Ramos (cell line): Measurements from ENCODE around the gene MNAT1.
"Not testable (repeated sequence)": the region's sequence is repeated elsewhere in the genome, so short reads cannot be mapped to it uniquely, and the experiment has no call there.

Experiments used
- in situ Hi-C: fragments of 300-500 bp; cut with MboI; formaldehyde crosslinking; loops from one replicate; pipeline ENCODE4 v1.14.3; 2022; ENCODE audit warnings: low sequenced_read_pairs; ENCODE audit not compliant: unreplicated experiment

MNAT1 gene

GRCh38 chr14:60736494-60736893 lies 1.9 kb downstream of the MNAT1 start:
- in situ Hi-C loops, result no loop called here

GRCh38 chr14:60738843-60739508 lies 4.4 kb downstream of the MNAT1 start:
- in situ Hi-C loops, result no loop called here

DNA sequence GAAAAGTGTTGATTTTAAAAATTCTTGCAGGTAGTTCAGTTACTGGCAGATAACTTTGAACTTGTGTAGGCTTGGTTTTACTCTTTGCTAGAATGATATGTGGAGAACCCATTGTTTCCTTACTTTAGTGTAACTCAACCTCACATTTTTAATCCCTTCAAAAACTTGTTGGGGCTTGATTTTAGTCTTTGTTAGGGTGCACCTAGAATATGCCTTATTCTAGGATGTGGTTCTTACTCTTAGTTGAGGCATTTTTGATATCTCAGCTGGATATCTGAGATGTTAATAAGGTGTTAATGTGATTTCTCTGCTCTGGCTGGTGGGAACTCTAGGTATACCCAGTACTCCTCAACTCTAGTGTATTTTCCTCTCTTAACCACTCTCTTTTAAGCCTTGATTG lies 10.0 kb downstream of the MNAT1 start:
- in situ Hi-C loops, result no loop called here

GRCh38 chr14:60753264-60754119 lies 18.9 kb downstream of the MNAT1 start:
- in situ Hi-C loops, result no loop called here

GRCh38 chr14:60756847-60757246 lies 22.3 kb downstream of the MNAT1 start:
- in situ Hi-C loops, result no loop called here

GRCh38 chr14:60757567-60758002 lies 23.0 kb downstream of the MNAT1 start:
- in situ Hi-C loops, result no loop called here

GRCh38 chr14:60758885-60759284 lies 24.3 kb downstream of the MNAT1 start:
- in situ Hi-C loops, result no loop called here

GRCh38 chr14:60760209-60760608 lies 25.6 kb downstream of the MNAT1 start:
- in situ Hi-C loops, result no loop called here

DNA sequence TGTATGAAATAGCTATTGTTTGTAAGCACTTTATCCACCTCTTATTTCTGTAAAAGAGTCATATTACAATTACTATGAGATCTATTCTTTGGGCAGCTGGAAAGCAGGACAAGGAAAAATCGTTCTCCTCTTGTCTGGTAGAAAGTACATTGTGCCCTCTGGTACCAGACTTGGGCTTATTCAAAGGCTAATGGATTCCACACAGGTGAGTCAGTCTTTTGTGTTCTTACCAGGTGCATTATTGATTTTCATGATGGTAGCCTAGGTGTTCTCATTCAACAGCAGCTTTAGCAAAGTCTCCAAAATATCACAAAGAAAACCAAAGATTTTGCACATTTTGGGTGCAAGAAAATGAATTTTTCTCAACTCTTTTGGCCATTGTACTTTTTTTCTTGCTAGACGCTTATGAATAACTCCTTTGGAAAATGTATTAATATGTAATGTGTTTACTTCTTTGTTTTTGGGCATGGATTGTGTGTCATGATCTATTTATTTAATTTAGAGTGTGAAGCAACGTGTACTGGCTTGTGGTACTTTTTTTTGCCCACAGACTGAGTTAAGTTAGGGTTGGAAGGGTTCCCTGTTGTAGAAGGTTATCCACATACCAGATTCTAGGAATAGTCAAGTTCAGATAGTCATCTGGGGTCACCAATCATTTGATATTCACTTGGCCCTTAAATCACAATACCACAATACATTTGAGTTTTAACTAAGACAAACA lies 26.2 kb downstream of the MNAT1 start:
- in situ Hi-C loops, result no loop called here

DNA sequence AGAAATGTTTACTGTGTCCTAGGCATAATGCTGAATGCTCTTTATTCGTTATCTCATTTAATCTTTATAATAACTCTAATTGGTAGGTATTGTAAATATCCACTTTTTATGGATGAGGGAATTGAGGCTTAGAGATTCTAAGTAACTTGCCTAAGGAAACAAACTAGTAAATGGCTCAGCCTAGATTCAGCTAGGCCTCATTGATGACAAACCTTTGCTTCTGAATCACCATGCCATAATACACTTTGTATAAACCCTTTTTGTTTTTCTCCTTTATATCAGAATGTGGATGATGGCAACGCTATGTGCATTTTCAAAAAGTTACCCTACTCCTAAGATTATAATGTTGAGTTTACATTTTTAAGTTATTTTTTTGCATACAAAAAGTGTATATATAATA lies 34.0 kb downstream of the MNAT1 start:
- in situ Hi-C loops, result no loop called here

DNA sequence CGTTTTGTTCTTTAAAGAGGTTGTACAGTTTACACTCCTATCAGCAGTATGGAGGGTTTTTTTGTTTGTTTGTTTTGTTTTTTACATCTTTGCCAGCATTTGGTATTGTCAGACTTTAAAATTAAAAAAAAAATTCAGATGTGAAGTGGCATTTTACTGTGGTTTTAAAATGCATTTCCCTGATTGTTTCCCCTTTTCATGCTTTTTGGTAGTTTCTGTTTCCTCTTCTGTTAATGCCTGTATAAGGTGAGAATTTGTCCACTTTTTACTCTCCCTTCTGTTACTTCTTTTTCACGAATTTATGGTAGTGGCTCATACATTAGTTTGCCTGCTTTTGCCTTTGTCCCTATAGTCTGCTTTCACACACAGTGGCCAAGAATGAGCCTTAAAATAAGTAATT lies 36.6 kb downstream of the MNAT1 start:
- in situ Hi-C loops, result no loop called here

DNA sequence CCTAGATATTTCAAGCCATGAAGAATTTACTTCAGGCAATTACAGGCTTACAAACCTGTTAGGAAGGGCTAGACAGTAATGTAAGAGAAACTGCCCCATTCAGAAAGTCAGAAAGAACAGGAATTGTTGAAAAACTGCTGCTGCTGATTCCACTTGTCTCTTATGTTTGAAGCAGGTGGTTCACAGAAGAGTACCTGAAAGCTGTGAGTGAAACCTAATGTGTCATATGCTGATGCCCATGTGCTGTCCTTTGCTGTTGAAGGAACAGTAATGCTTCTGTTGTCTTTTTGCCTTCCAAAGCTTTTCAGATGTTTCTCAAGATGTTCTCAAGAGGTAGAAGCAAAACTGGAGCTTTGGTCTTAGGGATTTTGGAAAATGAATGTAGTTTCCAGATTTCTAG lies 39.0 kb downstream of the MNAT1 start:
- in situ Hi-C loops, result no loop called here

GRCh38 chr14:60775296-60775695 lies 40.7 kb downstream of the MNAT1 start:
- in situ Hi-C loops, result no loop called here

DNA sequence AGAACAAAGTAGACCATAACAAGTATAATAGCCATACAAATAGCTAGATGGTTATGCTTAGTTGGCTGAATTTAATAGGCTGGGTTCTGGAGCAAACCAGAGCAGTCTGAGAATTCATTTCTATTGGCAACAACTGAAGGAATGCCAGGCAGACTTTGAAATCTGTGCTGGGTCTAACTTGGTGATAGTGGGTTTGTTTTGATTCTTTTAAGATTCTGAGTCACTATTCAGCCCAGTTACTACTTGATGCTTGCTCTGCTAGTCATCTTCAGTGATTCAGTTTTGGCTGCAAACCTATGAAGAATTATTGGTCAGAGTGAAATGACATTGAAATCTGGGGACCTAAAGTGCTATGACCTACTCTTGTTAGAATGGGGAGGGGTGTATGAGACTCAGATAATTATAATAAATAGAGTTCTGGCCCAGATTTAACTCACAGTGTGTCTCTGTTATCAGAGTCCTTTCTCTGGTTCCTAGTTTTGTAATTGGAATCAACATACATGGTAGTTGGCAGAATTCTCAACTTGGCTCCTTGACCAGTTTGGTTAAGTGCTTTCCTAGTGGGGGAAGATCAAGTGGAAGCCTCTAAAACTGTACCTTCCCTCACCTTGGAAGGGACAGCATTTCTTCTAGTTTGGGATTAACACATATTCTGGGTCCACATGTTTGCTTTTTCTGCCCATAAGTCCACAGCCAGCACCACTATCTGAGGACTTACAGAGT lies 43.5 kb downstream of the MNAT1 start:
- in situ Hi-C loops, result no loop called here

DNA sequence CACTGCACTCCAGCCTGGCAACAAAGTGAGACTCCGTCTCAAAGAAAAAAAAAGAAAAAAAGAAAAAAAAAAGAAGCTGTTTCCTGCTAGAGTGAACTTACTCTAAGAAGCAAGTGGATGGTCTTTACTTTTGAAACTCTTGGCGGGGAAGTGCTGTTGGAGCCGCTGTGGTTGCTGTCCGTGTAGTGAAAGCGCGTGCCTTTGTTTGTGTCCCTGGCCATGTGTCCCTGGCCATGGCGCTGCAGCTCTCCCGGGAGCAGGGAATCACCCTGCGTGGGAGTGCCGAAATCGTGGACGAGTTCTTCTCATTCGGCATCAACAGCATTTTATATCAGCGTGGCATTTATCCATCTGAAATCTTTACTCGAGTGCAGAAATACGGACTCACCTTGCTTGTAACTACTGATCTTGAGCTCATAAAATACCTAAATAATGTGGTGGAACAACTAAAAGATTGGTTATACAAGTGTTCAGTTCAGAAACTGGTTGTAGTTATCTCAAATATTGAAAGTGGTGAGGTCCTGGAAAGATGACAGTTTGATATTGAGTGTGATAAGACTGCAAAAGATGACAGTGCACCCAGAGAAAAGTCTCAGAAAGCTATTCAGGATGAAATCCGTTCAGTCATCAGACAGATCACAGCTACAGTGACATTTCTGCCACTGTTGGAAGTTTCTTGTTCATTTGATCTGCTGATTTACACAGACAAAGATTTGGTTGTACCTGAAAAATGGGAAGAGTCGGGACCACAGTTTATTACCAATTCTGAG lies 45.4 kb downstream of the MNAT1 start:
- in situ Hi-C loops, result not testable (repeated sequence)

DNA sequence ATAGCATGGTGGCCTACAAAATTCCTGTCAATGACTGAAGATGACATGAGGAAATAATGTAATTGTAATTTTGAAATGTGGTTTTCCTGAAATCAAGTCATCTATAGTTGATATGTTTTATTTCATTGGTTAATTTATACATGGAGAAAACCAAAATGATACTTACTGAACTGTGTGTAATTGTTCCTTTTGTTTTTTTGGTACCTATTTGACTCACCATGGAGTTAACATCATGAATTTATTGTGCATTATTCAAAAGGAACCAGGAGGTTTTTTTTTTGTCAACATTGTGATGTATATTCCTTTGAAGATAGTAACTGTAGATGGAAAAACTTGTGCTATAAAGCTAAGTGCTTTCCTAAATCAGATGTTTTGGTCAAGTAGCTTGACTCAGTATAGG lies 46.0 kb downstream of the MNAT1 start:
- in situ Hi-C loops, result not testable (repeated sequence)

DNA sequence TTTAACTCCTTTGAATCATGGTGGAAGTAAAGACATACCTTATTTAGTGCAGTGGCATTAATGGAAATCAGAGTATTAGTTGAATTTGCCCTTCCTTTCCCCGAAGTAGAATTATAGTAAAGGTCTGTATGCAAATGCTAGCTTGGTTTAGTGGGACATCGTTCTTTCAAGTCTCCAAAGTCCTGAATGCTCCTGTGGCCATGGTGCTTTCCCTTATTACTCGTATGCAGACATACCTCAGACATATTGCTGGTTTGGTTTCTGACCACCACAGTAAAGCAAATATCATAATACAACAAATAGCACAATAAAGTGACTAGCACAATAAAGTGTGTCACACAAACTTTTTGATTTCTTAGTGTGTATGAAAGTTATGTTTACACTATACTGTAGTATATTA lies 52.3 kb downstream of the MNAT1 start:
- in situ Hi-C loops, result no loop called here

DNA sequence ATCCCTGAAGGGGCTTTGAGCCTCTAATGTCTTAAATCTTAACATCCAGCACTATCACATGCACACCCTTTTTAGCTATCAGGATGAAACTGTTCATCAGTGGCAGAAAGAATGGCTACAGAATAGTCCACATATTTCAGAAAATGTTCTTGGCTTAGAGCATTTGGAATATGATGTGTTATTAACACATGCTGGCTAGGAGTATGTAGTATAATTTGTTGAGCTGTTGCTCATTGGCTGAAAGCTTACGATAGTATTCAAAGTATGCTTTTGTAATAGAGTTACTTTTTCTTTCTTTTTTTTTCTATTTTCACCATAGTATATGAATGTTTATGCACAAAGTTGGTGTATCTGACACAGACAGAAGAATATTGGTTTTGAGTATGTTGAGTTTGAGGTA lies 55.1 kb downstream of the MNAT1 start:
- in situ Hi-C loops, result no loop called here

DNA sequence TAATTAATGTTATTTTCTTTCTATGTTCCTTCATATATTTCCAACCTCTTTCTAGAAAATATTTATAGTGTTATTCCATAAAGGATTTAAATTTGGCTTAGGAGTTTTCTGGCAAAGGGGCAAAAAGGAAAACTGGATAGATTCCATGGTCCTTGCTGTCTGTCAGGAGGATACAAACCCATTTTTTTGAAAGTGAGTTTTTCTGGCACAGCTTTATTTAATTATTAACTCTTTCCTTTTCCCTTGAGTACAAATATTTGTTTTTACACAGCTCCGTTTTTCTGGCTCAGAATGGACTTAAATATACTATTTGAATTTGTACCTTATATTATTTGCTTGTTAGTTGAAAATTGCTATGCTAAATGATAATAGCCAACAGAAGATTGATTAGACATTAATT lies 56.3 kb downstream of the MNAT1 start:
- in situ Hi-C loops, result no loop called here

DNA sequence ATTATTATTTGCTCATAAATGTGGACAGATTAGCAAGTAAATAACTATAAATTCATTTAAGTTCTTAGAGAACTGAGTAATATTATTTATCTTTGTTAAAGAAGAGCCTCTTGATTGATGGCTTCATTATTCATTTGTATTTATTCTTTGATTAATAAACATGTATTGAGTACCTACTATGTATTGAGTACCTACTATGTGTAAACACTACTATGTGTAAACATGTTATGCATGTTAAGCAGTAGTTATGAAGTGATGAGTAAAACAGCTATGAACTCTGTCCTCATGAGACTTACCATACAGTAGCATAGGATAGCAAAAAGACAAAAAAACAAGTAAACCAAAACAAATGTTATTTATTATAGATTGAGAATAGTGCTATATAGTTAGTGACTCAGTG lies 61.9 kb downstream of the MNAT1 start:
- in situ Hi-C loops, result no loop called here
